Endothelial cell of umbilical vein (primary cell): ENCODE data around the gene ANO1. TPM values are rescaled to one million over a fixed set of nuclear protein-coding genes. Genes with fewer than 3 reads are reported as not detected.

ENCODE experiments used
- BruUV-seq: library from RNA; stranded (reverse); fragments of 400-500 nt; replicated peaks from 2 replicates; lab custom pipeline; 2021; lab: Mats Ljungman, UMichigan
- CTCF ChIA-PET: fragments of 300-600, 350-600 bp; sonication (Branson Sonifier 250); formaldehyde crosslinking; loops from one replicate; lab custom pipeline; 2021; ENCODE audit warnings: antibody characterized with exemption, inconsistent platforms; lab: Charles Lee
- POLR2A ChIA-PET: fragments of 300-600, 350-600 bp; sonication (Branson Sonifier 250); formaldehyde crosslinking; loops from one replicate; lab custom pipeline; 2021; ENCODE audit warnings: antibody characterized with exemption, inconsistent platforms; lab: Charles Lee
- DNase-seq: peaks from one replicate; pipeline ENCODE4 v3.0.0-alpha.2; 2011; ENCODE audit warnings: low read depth, low spot score
- FAIRE-seq: peaks from 2 replicates; lab custom pipeline; 2011; peaks lifted over from hg19 to GRCh38; lab: Jason Lieb, UNC
- H2AFZ ChIP-seq: 2 replicates; pipeline ENCODE4 v1.6.0; 2012; ENCODE audit warnings: low read depth, low read length, control low read depth, inconsistent platforms
- H3K27ac ChIP-seq: 2 replicates; pipeline ENCODE4 v1.5.1; 2011; ENCODE audit warnings: low read depth, mild to moderate bottlenecking, control low read depth, low read length, moderate library complexity; ENCODE audit not compliant: insufficient read depth
- H3K27me3 ChIP-seq, 2 experiments: 2 replicates each; pipeline versions ENCODE4 v1.6.0 to v1.6.1; 2011; ENCODE audit warnings: low read length in 2 of 2, mixed read lengths in 1 of 2; ENCODE audit not compliant: control insufficient read depth in 2 of 2, insufficient read depth in 2 of 2
- H3K36me3 ChIP-seq, 2 experiments: 2 replicates in 1 of 2; 3 replicates in 1 of 2; pipeline ENCODE4 v1.5.1; 2011; ENCODE audit warnings: low read length in 2 of 2, mild to moderate bottlenecking in 1 of 2, moderate library complexity in 1 of 2; ENCODE audit not compliant: control insufficient read depth in 2 of 2, insufficient read depth in 2 of 2; ENCODE audit errors: extremely low read depth in 1 of 2
- H3K4me1 ChIP-seq: 3 replicates; pipeline ENCODE4 v1.5.1; 2011; ENCODE audit warnings: mild to moderate bottlenecking, low read length; ENCODE audit not compliant: control insufficient read depth, insufficient read depth; ENCODE audit errors: extremely low read depth
- H3K4me2 ChIP-seq: 2 replicates; pipeline ENCODE4 v1.6.1; 2011; ENCODE audit warnings: low read length, control low read depth, mixed read lengths; ENCODE audit not compliant: insufficient read depth
- H3K4me3 ChIP-seq, 3 experiments: fragments of 200-600 bp in 1 of 3; sonication (generic), shearing (Covaris generic) in 1 of 3; replicated peaks in 1 of 3; 2 replicates each; pipeline ENCODE4 v1.5.1; 2011 to 2016; ENCODE audit warnings: control low read depth in 3 of 3, low read length in 3 of 3, mild to moderate bottlenecking in 2 of 3, inconsistent platforms in 1 of 3, low read depth in 1 of 3, moderate library complexity in 1 of 3; ENCODE audit not compliant: insufficient read depth in 1 of 3
- H3K79me2 ChIP-seq: 2 replicates; pipeline ENCODE4 v1.6.0; 2012; ENCODE audit warnings: low read length, inconsistent platforms; ENCODE audit not compliant: control insufficient read depth, insufficient read depth
- H3K9ac ChIP-seq: replicated peaks from 2 replicates; pipeline ENCODE3; 2011; ENCODE audit warnings: low read length, control low read depth; ENCODE audit not compliant: insufficient read depth; ENCODE audit errors: extremely low read depth
- H3K9me1 ChIP-seq: replicated peaks from 3 replicates; pipeline ENCODE4 v1.6.0; 2011; ENCODE audit warnings: mild to moderate bottlenecking, low read length; ENCODE audit not compliant: control insufficient read depth, insufficient read depth; ENCODE audit errors: extremely low read depth
- H3K9me3 ChIP-seq: replicated peaks from 2 replicates; pipeline ENCODE4 v1.5.1; 2012; ENCODE audit warnings: low read length, inconsistent platforms; ENCODE audit not compliant: control insufficient read depth, insufficient read depth
- H4K20me1 ChIP-seq: replicated peaks from 2 replicates; pipeline ENCODE3; 2011; ENCODE audit warnings: mild to moderate bottlenecking, low read length; ENCODE audit not compliant: control insufficient read depth, insufficient read depth; ENCODE audit errors: extremely low read depth
- CTCF ChIP-seq, 2 donors: IDR thresholded peaks; 1 replicate in 1 of 2; 2 replicates in 1 of 2; pipeline ENCODE4 v1.5.1; 2011; ENCODE audit warnings: low read length in 2 of 2, mild to moderate bottlenecking in 2 of 2, moderate library complexity in 2 of 2, control low read depth in 1 of 2, inconsistent platforms in 1 of 2, low read depth in 1 of 2; ENCODE audit not compliant: insufficient read depth in 1 of 2; ENCODE audit errors: extremely low read depth in 1 of 2
- EZH2 ChIP-seq: IDR thresholded peaks from 2 replicates; pipeline ENCODE4 v1.6.1; 2012; ENCODE audit warnings: borderline replicate concordance, low read depth, mild to moderate bottlenecking, moderate library complexity, low read length, inconsistent platforms; ENCODE audit not compliant: severe bottlenecking
- FOS ChIP-seq: IDR thresholded peaks from 2 replicates; pipeline ENCODE4 v1.6.1; 2011; ENCODE audit warnings: mild to moderate bottlenecking, low read length, moderate library complexity, borderline replicate concordance; ENCODE audit not compliant: insufficient read depth
- GATA2 ChIP-seq: IDR thresholded peaks from 2 replicates; pipeline ENCODE4 v1.7.0; 2011; ENCODE audit warnings: low read depth, mild to moderate bottlenecking, moderate library complexity, mixed read lengths, low read length; ENCODE audit not compliant: insufficient read length, insufficient read depth
- JUN ChIP-seq: IDR thresholded peaks from 2 replicates; pipeline ENCODE4 v1.6.1; 2011; ENCODE audit warnings: borderline replicate concordance, low read depth; ENCODE audit not compliant: insufficient read length, insufficient read depth
- MAX ChIP-seq: IDR thresholded peaks from 2 replicates; pipeline ENCODE4 v1.6.1; 2011; ENCODE audit not compliant: insufficient read depth, insufficient read length
- MYC ChIP-seq: IDR thresholded peaks from one replicate; pipeline ENCODE4 v1.6.1; 2011; ENCODE audit warnings: mild to moderate bottlenecking, low read depth, low read length
- POLR2A ChIP-seq: IDR thresholded peaks from 2 replicates; pipeline ENCODE4 v1.6.1; 2012; ENCODE audit warnings: low read depth, mild to moderate bottlenecking, control low read depth, low read length
- POLR2AphosphoS5 ChIP-seq: IDR thresholded peaks from 2 replicates; pipeline ENCODE4 v1.6.1; 2012; ENCODE audit warnings: low read depth, mild to moderate bottlenecking, control low read depth, low read length, moderate library complexity; ENCODE audit not compliant: insufficient read depth
- dilution Hi-C: fragments of 300-500 bp; cut with MboI; formaldehyde crosslinking; loops from one replicate; pipeline ENCODE4 v1.15.0; 2019; ENCODE audit warnings: low sequenced_read_pairs; ENCODE audit not compliant: extremely low pct_ligation_motif_present
- intact Hi-C: fragments of 100-400 bp; cut with micrococcal nuclease; formaldehyde crosslinking; loops from one replicate; pipeline ENCODE4 v1.10.0; 2022
- polyA plus RNA-seq, 4 experiments: library from polyadenylated mRNA; depleted of rRNA in 3 of 4; stranded (reverse) in 3 of 4; unstranded in 1 of 4; fragments of >200 nt; gene quantifications; 2 replicates each; pipeline versions ENCODE4 v1.2.1 to v1.2.3, GENCODE V29; 2011 to 2012; ENCODE audit warnings: missing spikeins in 1 of 4
- total RNA-seq: library from RNA; stranded (reverse); gene quantifications from 2 replicates; pipeline ENCODE4 v1.2.3, GENCODE V29; 2021

The ANO1 gene
- total and polyA plus RNA-seq, 2 donors (not counting 3 experiments of a cell fraction or from before 2014, with no cell fraction given): 0.03 to 0.40 TPM

GRCh38 chr11:70066136-70066520 is 12.0 kb upstream of the ANO1 start:
- FAIRE-seq (no peak), DNase-seq (no peak)
- Histone ChIP-seq H3K36me3 (no peaks in the 10 kb centered on the region), H3K9ac (no peak overlapping the region), H3K4me1 (no peaks in the 10 kb centered on the region), H3K27me3 (peaks cover 6 to 8% of the 10 kb centered on the region in 2 experiments), H4K20me1 (no peaks in the 10 kb centered on the region), H3K9me3 (no peaks in the 10 kb centered on the region), H2AFZ (no peak overlapping the region), H3K9me1 (no peaks in the 10 kb centered on the region), H3K4me3 (no peak overlapping the region), H3K79me2 (no peaks in the 10 kb centered on the region), H3K27ac (no peak overlapping the region), H3K4me2 (no peak overlapping the region)
- POLR2A ChIA-PET: no interaction called here
- CTCF ChIA-PET: no interaction called here
- no TSS peak for BruUV-seq
- TF ChIP-seq MAX (no peak), MYC (no peak), POLR2A (no peak), FOS (no peak), CTCF (IDR thresholded peaks at IDR 0.05; ENCODE audit: extremely low read depth in 1 of 2, insufficient read depth in 1 of 2, low read depth in 1 of 2, low read length in 2 of 2) (no peak), JUN (no peak), GATA2 (no peak), EZH2 (no peak), POLR2AphosphoS5 (no peak)
- intact Hi-C loops: no loop called here
- dilution Hi-C loops: no loop called here
